AG04449 (cell line): Measurements from ENCODE around the gene PRR35.

ENCODE experiments used
- CTCF ChIA-PET: fragments of 350-600 bp; formaldehyde crosslinking; extraction: SDS; loops from one replicate; lab custom pipeline; 2021; ENCODE audit warnings: antibody characterized with exemption; lab: Yijun Ruan, JAX
- POLR2A ChIA-PET: fragments of 400-600, 350-600 bp; formaldehyde crosslinking; extraction: SDS; loops from one replicate; lab custom pipeline; 2020; ENCODE audit warnings: antibody characterized with exemption, inconsistent platforms; lab: Yijun Ruan, JAX
- DNase-seq: peaks from one replicate; pipeline ENCODE4 v3.0.0-alpha.2; 2010; ENCODE audit warnings: low read depth, low spot score
- H3K4me3 ChIP-seq: 2 replicates; pipeline ENCODE4 v1.5.1; 2011; ENCODE audit warnings: low read depth, mild to moderate bottlenecking, control low read depth, low read length
- TF ChIP-seq, protein P1 (sequence below): IDR thresholded peaks from one replicate; pipeline ENCODE4 v1.5.1; 2011; ENCODE audit warnings: mild to moderate bottlenecking, moderate library complexity, low read length, control low read depth, inconsistent platforms; ENCODE audit not compliant: insufficient read depth; ENCODE audit errors: missing control alignments

PRR35 gene

GRCh38 chr16:600781-601180 is 40.6 kb downstream of the PRR35 start:
- TF ChIP-seq, protein P1, sequence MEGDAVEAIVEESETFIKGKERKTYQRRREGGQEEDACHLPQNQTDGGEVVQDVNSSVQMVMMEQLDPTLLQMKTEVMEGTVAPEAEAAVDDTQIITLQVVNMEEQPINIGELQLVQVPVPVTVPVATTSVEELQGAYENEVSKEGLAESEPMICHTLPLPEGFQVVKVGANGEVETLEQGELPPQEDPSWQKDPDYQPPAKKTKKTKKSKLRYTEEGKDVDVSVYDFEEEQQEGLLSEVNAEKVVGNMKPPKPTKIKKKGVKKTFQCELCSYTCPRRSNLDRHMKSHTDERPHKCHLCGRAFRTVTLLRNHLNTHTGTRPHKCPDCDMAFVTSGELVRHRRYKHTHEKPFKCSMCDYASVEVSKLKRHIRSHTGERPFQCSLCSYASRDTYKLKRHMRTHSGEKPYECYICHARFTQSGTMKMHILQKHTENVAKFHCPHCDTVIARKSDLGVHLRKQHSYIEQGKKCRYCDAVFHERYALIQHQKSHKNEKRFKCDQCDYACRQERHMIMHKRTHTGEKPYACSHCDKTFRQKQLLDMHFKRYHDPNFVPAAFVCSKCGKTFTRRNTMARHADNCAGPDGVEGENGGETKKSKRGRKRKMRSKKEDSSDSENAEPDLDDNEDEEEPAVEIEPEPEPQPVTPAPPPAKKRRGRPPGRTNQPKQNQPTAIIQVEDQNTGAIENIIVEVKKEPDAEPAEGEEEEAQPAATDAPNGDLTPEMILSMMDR = no peak
- DNase-seq = no peak
- POLR2A ChIA-PET = interaction anchor here (0.5 kb wide), 1 partner anchor 161 kb away, joined by 3 read pairs; no protein-coding TSS in a partner anchor
- no peak overlapping the region for H3K4me3 ChIP-seq
- CTCF ChIA-PET = interaction anchor here (1.4 to 2.1 kb wide), 2 partner anchors 8 to 67 kb away, joined by 5 read pairs; partner anchors contain the start of gene RHOT2

GRCh38 chr16:603933-604332 is 43.7 kb downstream of the PRR35 start:
- ChIA-PET POLR2A (no interaction called here), CTCF (no interaction called here)
- no peak for DNase-seq
- TF ChIP-seq, protein P1 = no peak
- no peak overlapping the region for H3K4me3 ChIP-seq

GRCh38 chr16:606656-607307 is 46.6 kb downstream of the PRR35 start:
- ChIA-PET POLR2A (no interaction called here), CTCF (no interaction called here)
- TF ChIP-seq, protein P1 = no peak
- no peak overlapping the region for H3K4me3 ChIP-seq
- no peak for DNase-seq

DNA sequence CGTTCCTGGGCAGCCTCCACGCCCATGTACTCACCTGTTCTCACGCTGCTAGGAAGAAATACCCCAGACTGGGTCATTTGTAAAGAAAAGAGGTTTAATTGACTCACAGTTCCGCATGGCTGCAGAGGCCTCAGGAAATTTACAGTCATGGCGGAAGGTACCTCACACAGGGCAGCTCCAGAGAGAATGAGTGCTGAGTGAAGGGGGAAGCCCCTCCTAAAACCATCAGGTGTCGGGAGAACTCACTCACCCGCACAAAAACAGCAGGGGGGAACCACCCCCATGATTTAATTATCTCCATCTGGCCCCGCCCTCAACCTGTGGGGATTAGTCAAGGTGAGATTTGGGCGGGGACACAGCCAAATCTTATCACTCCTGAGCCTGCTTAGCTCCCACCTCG is 47.8 kb downstream of the PRR35 start:
- no peak overlapping the region for H3K4me3 ChIP-seq
- no peak for DNase-seq
- TF ChIP-seq, protein P1 = no peak
- ChIA-PET POLR2A (no interaction called here), CTCF (interaction anchor here (0.8 kb wide), 1 partner anchor 12 kb away, joined by 3 read pairs; no protein-coding TSS in a partner anchor)

DNA sequence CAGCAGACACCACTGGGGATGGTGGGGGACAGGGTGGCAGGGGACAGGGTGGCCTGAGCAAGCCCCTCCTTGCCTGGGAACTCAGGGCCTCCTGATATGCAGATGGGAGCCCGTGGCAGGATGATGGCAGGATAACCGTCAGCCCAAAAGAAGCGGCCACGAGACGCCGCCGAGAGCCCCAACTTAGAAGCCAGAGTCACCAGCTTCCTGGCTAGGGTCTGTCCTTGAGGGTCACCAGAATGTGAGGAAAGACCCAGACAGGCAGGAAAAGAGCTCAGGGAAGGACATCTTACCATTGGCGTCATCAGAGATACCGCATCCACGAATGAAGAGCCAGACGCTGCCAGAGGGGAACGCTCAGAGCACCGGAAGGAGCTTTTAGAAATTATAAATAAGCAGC is 49.1 kb downstream of the PRR35 start:
- CTCF ChIA-PET = interaction anchor here (1.8 kb wide), 1 partner anchor 30 kb away, joined by 4 read pairs; no protein-coding TSS in a partner anchor
- POLR2A ChIA-PET = no interaction called here
- DNase-seq = no peak
- TF ChIP-seq, protein P1 = no peak
- H3K4me3 ChIP-seq = no peak overlapping the region

- ChIA-PET POLR2A (no interaction called here), CTCF (interaction anchor here (1.5 to 1.8 kb wide), 2 partner anchors 12 to 30 kb away, joined by 4 read pairs; no protein-coding TSS in a partner anchor)
Observed at GRCh38 chr16:609984-610383, 49.8 kb downstream of the PRR35 start.

More at GRCh38 chr16:609984-610383, 49.8 kb downstream of the PRR35 start:
- DNase-seq = no peak
- no peak overlapping the region for H3K4me3 ChIP-seq
- TF ChIP-seq, protein P1 = no peak
